MM.1S (cell line): Measurements from ENCODE around the gene SMR3B.

ENCODE experiments used
- EZH2 ChIP-seq: fragments of 300-600 bp; sonication (generic); optimal IDR thresholded peaks from 2 replicates; pipeline ENCODE3; 2017; ENCODE audit warnings: low read depth, mild to moderate bottlenecking, antibody characterized with exemption, low read length, mixed read lengths
- EZH2phosphoT487 ChIP-seq: fragments of 300-600 bp; sonication (generic); IDR thresholded peaks from 2 replicates; pipeline ENCODE4 v1.6.1; 2018; ENCODE audit warnings: antibody characterized with exemption, low read length
- TF ChIP-seq, protein P1 (sequence below): fragments of 300-600 bp; sonication (generic); IDR thresholded peaks from 2 replicates; pipeline ENCODE4 v1.5.1; 2016; ENCODE audit warnings: antibody characterized with exemption, low read length, mixed read lengths

DNA sequence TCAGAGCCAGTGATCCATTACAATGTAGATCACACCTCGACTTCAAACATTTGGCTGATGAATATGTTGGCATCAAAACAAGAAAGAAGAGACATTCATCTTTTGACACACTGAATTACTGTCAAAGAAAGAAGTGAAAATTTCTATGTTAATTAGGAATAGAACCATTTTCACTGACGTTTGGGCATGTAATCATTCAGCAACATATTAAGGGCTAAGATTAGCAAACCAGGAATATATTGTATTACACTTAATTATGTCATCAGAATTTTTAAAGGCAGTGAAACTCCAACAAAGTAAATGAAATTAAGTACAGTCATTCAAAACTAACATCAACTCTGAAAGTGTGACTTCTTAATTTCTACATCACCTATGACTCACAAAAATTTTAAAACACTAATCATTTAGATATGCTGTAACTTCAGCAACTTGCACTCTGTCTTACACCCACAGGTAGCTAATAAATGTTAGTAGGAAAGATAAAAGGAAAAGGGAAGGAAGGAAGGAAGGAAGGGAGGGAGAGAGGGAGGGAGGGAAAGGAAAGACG, 23.7 kb upstream of the SMR3B start:
- TF ChIP-seq, protein P1, sequence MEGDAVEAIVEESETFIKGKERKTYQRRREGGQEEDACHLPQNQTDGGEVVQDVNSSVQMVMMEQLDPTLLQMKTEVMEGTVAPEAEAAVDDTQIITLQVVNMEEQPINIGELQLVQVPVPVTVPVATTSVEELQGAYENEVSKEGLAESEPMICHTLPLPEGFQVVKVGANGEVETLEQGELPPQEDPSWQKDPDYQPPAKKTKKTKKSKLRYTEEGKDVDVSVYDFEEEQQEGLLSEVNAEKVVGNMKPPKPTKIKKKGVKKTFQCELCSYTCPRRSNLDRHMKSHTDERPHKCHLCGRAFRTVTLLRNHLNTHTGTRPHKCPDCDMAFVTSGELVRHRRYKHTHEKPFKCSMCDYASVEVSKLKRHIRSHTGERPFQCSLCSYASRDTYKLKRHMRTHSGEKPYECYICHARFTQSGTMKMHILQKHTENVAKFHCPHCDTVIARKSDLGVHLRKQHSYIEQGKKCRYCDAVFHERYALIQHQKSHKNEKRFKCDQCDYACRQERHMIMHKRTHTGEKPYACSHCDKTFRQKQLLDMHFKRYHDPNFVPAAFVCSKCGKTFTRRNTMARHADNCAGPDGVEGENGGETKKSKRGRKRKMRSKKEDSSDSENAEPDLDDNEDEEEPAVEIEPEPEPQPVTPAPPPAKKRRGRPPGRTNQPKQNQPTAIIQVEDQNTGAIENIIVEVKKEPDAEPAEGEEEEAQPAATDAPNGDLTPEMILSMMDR = no peak
- no peak for TF ChIP-seq EZH2phosphoT487
- no peak for TF ChIP-seq EZH2
